ENCODE data around the gene DPY19L1. TPM values are rescaled to one million over a fixed set of nuclear protein-coding genes. Genes with fewer than 3 reads are reported as not detected.

The DPY19L1 gene
- total RNA-seq, 1 experiment from 2014 or later: 90.4 TPM

GRCh38 chr7:35022725-35023124, 14.6 kb downstream of the DPY19L1 start:
- Mint-ChIP-seq H3K4me3 (ENCODE audit: low read depth, unreplicated experiment) (no peak overlapping the region), H3K36me3 (ENCODE audit: insufficient read depth, unreplicated experiment) (no peaks in the 10 kb centered on the region), H3K27me3 (ENCODE audit: unreplicated experiment) (no peaks in the 10 kb centered on the region), H3K4me1 (ENCODE audit: low read depth, unreplicated experiment) (peaks cover 58% of the 10 kb centered on the region), H3K9me3 (ENCODE audit: low read depth, unreplicated experiment) (no peaks in the 10 kb centered on the region), H3K27ac (ENCODE audit: unreplicated experiment) (no peak overlapping the region)
- DNase-seq: no peak
- no TSS peak for BruUV-seq (replicated peaks)
- CTCF ChIA-PET: no interaction called here
- no peak for TF ChIP-seq CTCF (IDR thresholded peaks at IDR 0.05; ENCODE audit: unreplicated experiment)
- intact Hi-C loops (cut with micrococcal nuclease; ENCODE audit: unreplicated experiment): no loop called here

- BruUV-seq (replicated peaks): no TSS peak
- CTCF ChIA-PET: interaction anchor here (1.0 kb wide), 1 partner anchor 14 kb away, joined by 9 read pairs; no protein-coding TSS in a partner anchor
Observed at GRCh38 chr7:35021445-35021844, 15.8 kb downstream of the DPY19L1 start.

GRCh38 chr7:35019801-35020200, 17.5 kb downstream of the DPY19L1 start:
- no peak for TF ChIP-seq CTCF (IDR thresholded peaks at IDR 0.05; ENCODE audit: unreplicated experiment)
- Mint-ChIP-seq H3K9me3 (ENCODE audit: low read depth, unreplicated experiment) (no peaks in the 10 kb centered on the region), H3K36me3 (ENCODE audit: insufficient read depth, unreplicated experiment) (peaks cover 9% of the 10 kb centered on the region), H3K27me3 (ENCODE audit: unreplicated experiment) (no peaks in the 10 kb centered on the region), H3K4me3 (ENCODE audit: low read depth, unreplicated experiment) (no peak overlapping the region), H3K27ac (ENCODE audit: unreplicated experiment) (no peak overlapping the region), H3K4me1 (ENCODE audit: low read depth, unreplicated experiment) (peaks cover 43% of the 10 kb centered on the region)
- no peak for DNase-seq
- intact Hi-C loops (cut with micrococcal nuclease; ENCODE audit: unreplicated experiment): no loop called here
- CTCF ChIA-PET: no interaction called here
- BruUV-seq (replicated peaks): no TSS peak

More at GRCh38 chr7:35021445-35021844, 15.8 kb downstream of the DPY19L1 start:
- no peak for TF ChIP-seq CTCF (IDR thresholded peaks at IDR 0.05; ENCODE audit: unreplicated experiment)
- H3K27ac Mint-ChIP-seq (ENCODE audit: unreplicated experiment): no peak overlapping the region
- H3K9me3 Mint-ChIP-seq (ENCODE audit: low read depth, unreplicated experiment): no peaks in the 10 kb centered on the region
- no peaks in the 10 kb centered on the region for H3K27me3 Mint-ChIP-seq (ENCODE audit: unreplicated experiment)
- peaks cover 50% of the 10 kb centered on the region for H3K4me1 Mint-ChIP-seq (ENCODE audit: low read depth, unreplicated experiment)
- no peak for DNase-seq
- intact Hi-C loops (cut with micrococcal nuclease; ENCODE audit: unreplicated experiment): no loop called here
- peaks cover 8% of the 10 kb centered on the region for H3K36me3 Mint-ChIP-seq (ENCODE audit: insufficient read depth, unreplicated experiment)
- H3K4me3 Mint-ChIP-seq (ENCODE audit: low read depth, unreplicated experiment): no peak overlapping the region

GRCh38 chr7:35019179-35019729, 18.0 kb downstream of the DPY19L1 start:
- CTCF ChIA-PET: no interaction called here
- H3K27ac Mint-ChIP-seq (ENCODE audit: unreplicated experiment): peak overlapping the region; percentile 15
- no TSS peak for BruUV-seq (replicated peaks)

More at GRCh38 chr7:35019179-35019729, 18.0 kb downstream of the DPY19L1 start:
- Mint-ChIP-seq H3K27me3 (ENCODE audit: unreplicated experiment) (no peaks in the 10 kb centered on the region), H3K4me3 (ENCODE audit: low read depth, unreplicated experiment) (no peak overlapping the region), H3K4me1 (ENCODE audit: low read depth, unreplicated experiment) (peaks cover 38% of the 10 kb centered on the region), H3K36me3 (ENCODE audit: insufficient read depth, unreplicated experiment) (peaks cover 9% of the 10 kb centered on the region), H3K9me3 (ENCODE audit: low read depth, unreplicated experiment) (no peaks in the 10 kb centered on the region)
- TF ChIP-seq CTCF (IDR thresholded peaks at IDR 0.05; ENCODE audit: unreplicated experiment): no peak
- no peak for DNase-seq
- intact Hi-C loops (cut with micrococcal nuclease; ENCODE audit: unreplicated experiment): no loop called here

Measured in Calu3 (cell line).